Astrocyte of the spinal cord (primary cell): ENCODE data around the gene RB1.

Experiments
- DNase-seq: peaks from one replicate; pipeline ENCODE4 v3.0.0; 2011; ENCODE audit warnings: low read depth, low spot score
- H3K4me3 ChIP-seq: 2 replicates; pipeline ENCODE4 v1.5.1; 2011; ENCODE audit warnings: low read depth, mild to moderate bottlenecking, low read length, moderate library complexity
- in situ Hi-C: cut with HindIII; loops from 2 replicates; pipeline ENCODE4 v1.10.0; 2017; ENCODE audit warnings: low sequenced_read_pairs
- TF ChIP-seq, protein P1 (sequence below): IDR thresholded peaks from 2 replicates; pipeline ENCODE4 v1.5.1; 2012; ENCODE audit warnings: low read depth, mild to moderate bottlenecking, low read length, inconsistent platforms

The RB1 gene

DNA sequence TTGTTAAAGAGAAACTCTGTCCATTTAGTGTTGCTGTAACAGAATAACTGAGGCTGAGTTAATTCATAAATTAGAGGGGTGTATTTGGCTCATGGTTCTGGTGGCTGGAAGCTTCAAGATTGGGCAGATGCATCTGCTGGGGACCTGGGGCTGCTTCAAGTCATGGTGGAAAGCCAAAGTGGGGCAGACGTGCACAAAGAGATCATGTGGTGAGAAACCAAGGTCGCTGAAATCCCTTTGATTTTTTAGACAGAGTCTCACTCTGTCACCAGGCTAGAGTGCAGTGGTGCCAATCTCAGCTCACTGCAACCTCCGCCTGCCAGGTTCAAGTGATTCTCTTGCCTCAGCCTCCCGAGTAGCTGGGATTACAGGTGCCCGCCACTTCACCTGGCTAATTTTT is 183.3 kb downstream of the RB1 start:
- no peak overlapping the region for H3K4me3 ChIP-seq

DNA sequence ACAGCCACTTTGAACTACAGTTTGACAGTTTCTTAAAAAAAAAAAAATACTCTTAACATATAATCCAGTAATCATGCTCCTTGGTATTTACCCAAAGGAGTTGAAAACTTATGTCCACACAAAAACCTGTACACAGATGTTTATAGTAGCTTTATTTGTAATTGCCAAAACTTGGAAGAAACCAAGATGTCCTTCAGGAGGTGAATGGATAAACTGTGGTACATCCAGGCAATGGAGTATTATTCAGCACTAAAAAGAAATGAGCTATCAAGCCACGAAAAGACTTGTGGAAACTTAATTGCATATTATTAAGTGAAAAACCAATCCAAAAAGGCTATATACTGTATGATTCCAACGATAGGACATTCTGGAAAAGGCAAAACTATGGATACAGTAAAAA is 184.4 kb downstream of the RB1 start:
- TF ChIP-seq, protein P1, sequence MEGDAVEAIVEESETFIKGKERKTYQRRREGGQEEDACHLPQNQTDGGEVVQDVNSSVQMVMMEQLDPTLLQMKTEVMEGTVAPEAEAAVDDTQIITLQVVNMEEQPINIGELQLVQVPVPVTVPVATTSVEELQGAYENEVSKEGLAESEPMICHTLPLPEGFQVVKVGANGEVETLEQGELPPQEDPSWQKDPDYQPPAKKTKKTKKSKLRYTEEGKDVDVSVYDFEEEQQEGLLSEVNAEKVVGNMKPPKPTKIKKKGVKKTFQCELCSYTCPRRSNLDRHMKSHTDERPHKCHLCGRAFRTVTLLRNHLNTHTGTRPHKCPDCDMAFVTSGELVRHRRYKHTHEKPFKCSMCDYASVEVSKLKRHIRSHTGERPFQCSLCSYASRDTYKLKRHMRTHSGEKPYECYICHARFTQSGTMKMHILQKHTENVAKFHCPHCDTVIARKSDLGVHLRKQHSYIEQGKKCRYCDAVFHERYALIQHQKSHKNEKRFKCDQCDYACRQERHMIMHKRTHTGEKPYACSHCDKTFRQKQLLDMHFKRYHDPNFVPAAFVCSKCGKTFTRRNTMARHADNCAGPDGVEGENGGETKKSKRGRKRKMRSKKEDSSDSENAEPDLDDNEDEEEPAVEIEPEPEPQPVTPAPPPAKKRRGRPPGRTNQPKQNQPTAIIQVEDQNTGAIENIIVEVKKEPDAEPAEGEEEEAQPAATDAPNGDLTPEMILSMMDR = no peak
- in situ Hi-C loops = no loop called here
- no peak overlapping the region for H3K4me3 ChIP-seq
- DNase-seq = no peak

More for the DNA sequence above, 183.3 kb downstream of the RB1 start:
- in situ Hi-C loops = no loop called here
- DNase-seq = no peak
- TF ChIP-seq, protein P1 = no peak

DNA sequence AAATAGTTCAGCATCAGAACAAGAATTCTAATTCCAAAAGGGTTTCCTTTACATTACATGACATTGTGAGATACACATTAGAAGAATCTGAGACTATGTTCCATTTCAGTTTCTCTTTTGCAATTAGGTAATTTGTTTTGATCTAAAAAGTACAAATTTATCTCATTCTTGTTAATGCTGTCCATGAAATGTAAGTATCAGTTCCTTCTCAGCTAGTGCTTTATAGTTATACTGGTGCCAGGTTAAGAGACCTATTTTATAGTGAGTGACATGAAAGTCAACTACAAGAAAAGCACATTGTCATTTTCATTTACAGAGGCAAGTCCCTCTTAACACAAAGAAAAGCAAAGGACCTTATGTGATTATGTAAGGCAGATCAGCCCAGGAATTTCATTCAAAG is 185.4 kb downstream of the RB1 start:
- in situ Hi-C loops = no loop called here
- DNase-seq = no peak
- TF ChIP-seq, protein P1 = no peak
- H3K4me3 ChIP-seq = no peak overlapping the region

DNA sequence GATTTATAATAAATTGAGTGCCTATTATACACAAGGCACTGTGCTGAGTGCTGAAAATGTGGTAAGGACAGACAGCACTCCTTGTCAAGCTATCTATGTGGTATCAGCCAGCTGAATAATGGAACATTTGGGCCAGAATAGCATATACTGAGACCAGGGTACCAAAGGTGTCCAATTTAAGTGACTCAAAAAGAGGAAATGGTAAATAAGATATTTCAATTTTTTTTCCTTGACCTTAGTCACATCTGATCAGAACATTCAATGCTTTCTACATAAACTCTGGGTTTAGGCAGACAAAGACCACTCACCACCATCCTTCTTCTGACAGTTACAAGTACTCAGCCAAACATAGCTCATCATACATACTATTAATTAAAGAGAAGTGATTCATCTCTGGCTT is 186.1 kb downstream of the RB1 start:
- TF ChIP-seq, protein P1 = no peak
- no peak for DNase-seq
- in situ Hi-C loops = no loop called here
- no peak overlapping the region for H3K4me3 ChIP-seq

DNA sequence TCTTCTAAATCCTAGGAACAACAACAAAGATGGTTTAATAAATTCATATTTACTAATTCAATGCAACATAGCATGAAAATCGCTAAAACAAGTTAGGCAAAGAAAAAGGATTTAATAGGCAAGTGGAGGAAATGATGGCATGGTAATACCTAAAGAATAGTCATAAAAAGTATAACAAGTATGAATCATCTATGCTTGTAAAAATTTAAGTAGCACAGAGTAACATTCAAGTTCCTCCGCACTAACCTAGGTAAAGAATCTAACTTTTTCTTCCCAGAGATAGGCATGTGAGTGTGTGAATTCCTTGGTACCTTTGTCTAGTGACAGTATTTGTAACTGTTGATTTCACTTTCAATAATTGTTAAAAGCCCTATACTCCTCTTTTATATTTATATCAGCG is 186.7 kb downstream of the RB1 start:
- no peak overlapping the region for H3K4me3 ChIP-seq
- in situ Hi-C loops = no loop called here
- TF ChIP-seq, protein P1 = no peak
- DNase-seq = no peak

DNA sequence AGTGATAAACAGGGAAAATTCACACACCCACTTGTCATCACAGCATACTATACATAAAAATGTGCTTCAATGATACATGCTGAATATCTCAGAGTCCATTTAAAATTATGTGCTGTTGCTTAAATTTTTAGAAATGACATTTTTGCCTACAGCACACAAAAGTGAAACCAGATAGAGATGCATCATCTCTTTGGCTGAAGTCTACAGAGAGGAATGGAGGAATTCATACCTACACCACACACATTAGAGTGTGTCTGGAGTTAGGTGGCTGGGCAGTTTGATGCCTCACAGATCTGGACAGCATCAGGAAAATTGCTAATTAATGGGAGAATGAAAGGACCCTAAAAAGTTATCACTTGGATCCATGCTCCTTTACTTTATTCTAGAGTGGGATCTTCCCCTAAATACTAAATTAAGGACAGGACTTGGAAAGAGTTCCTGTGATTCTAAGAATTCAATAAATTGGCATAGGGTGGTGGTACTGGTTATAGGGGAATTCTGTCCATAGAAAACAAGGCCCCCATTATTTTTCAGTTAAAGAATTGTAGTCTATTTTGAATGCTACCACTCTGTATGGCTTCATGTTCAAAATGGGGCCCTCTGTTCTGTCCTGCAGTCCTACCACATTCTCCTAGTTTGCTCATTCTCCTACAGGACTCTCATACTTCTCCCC is 188.0 kb downstream of the RB1 start:
- TF ChIP-seq, protein P1 = no peak
- in situ Hi-C loops = no loop called here
- DNase-seq = no peak
- H3K4me3 ChIP-seq = no peak overlapping the region
